Adrenal gland (tissue), 12 donors: ENCODE measurements around the gene TRAPPC12. TPM values are rescaled to one million over a fixed set of nuclear protein-coding genes. Genes with fewer than 3 reads are reported as not detected.
"Not testable (repeated sequence)": the region's sequence is repeated elsewhere in the genome, so short reads cannot be mapped to it uniquely, and the experiment has no call there.

Experiments used
- DNase-seq, 7 donors: peaks; one replicate each; pipeline ENCODE4 v3.0.0-alpha.2; 2019 to 2020
- H3K27ac ChIP-seq, 5 donors: fragments of 200-600 bp; sonication (generic) in 4 of 5; 1 replicate in 3 of 5; 2 replicates in 2 of 5; pipeline versions ENCODE4 v1.5.1 to v1.8.0; 2016 to 2020; ENCODE audit warnings: mild to moderate bottlenecking in 1 of 5
- H3K27me3 ChIP-seq: fragments of 200-600 bp; 2 replicates; pipeline ENCODE4 v1.8.0; 2021
- H3K36me3 ChIP-seq, 2 donors: fragments of 200-600 bp; replicated peaks in 1 of 2; 1 replicate in 1 of 2; 2 replicates in 1 of 2; pipeline versions ENCODE4 v1.5.1 to v1.8.0; 2018 to 2022
- H3K4me1 ChIP-seq, 2 donors: fragments of 200-600 bp; replicated peaks in 1 of 2; 1 replicate in 1 of 2; 2 replicates in 1 of 2; pipeline versions ENCODE4 v1.5.1 to v1.8.0; 2018 to 2021
- H3K4me3 ChIP-seq, 4 donors: fragments of 200-600 bp; sonication (generic) in 3 of 4; one replicate each; pipeline ENCODE4 v1.5.1; 2016 to 2018
- H3K9me3 ChIP-seq, 3 donors: fragments of 200-600 bp; sonication (generic) in 1 of 3; replicated peaks in 1 of 3; 1 replicate in 2 of 3; 2 replicates in 1 of 3; pipeline versions ENCODE4 v1.5.1 to v1.8.0; 2016 to 2021
- POLR2A ChIP-seq, 2 donors: fragments of 450-650 bp; IDR thresholded peaks; one replicate each; pipeline ENCODE4 v1.6.1; 2017; ENCODE audit warnings: antibody characterized with exemption in 2 of 2, mild to moderate bottlenecking in 2 of 2, moderate library complexity in 1 of 2
- WGBS, 4 donors: extraction: QIAGEN DNeasy Blood & Tissue Kit in 2 of 4; methylation state at CpG; one replicate each; pipeline versions ENCODE4 v1.1.5 to v1.1.7; 2013 to 2017; 5-methylcytosine and 5-hydroxymethylcytosine counted together
- intact Hi-C, 2 donors: fragments of 100-400 bp; cut with DNase I; formaldehyde crosslinking; loops; one replicate each; pipeline versions ENCODE4 v1.14.1 to v1.15.0; 2022 to 2023
- polyA plus RNA-seq, 3 donors: library from polyadenylated mRNA; stranded (reverse); fragments of 200-250 nt in 2 of 3; fragments of 350-450 nt in 1 of 3; fragmentation: Illumina TruSeq in 1 of 3; extraction: RNeasy Lipid Tissue Mini Kit (QIAGEN cat#74804) in 1 of 3; gene quantifications; one replicate each; pipeline ENCODE4 v1.2.3, GENCODE V29; 2013 to 2014
- total RNA-seq, 9 donors: library from RNA; depleted of rRNA in 4 of 9; stranded (reverse); fragments of >200 nt in 4 of 9; fragments of 120-200 nt in 1 of 9; fragmentation: NEBNext Ultra II Directional in 1 of 9; extraction: Animal tissue kit (Norgen Biotek cat#: 25700) in 1 of 9; gene quantifications; one replicate each; pipeline versions ENCODE4 v1.1.0 to v1.2.4, GENCODE V29; 2013 to 2023
- TF ChIP-seq, protein P1 (sequence below), 6 experiments: fragments of 450-650 bp in 4 of 6; fragments of 200-600 bp in 2 of 6; sonication (generic) in 1 of 6; IDR thresholded peaks; 1 replicate in 5 of 6; 2 replicates in 1 of 6; pipeline versions ENCODE4 v1.5.1 to v1.8.0; 2016 to 2021; ENCODE audit warnings: antibody characterized with exemption in 6 of 6, mild to moderate bottlenecking in 2 of 6, moderate library complexity in 1 of 6
- donor health status: healthy with polysubstance abuse.
- donor health status: Bipolar disorder and iron deficiency.
- donor health status: DM: yes; HTN: yes; CAD: no.
- donor health status: DM: no; HTN: no; CAD: no.
- donor health status: DM: no; HTN: no; CAD: no.
- donor health status: DM: yes; HTN: yes; CAD: no.

TRAPPC12 gene
- total and polyA plus RNA-seq, 12 donors = 58.3 to 334 (median 99.5) TPM

DNA sequence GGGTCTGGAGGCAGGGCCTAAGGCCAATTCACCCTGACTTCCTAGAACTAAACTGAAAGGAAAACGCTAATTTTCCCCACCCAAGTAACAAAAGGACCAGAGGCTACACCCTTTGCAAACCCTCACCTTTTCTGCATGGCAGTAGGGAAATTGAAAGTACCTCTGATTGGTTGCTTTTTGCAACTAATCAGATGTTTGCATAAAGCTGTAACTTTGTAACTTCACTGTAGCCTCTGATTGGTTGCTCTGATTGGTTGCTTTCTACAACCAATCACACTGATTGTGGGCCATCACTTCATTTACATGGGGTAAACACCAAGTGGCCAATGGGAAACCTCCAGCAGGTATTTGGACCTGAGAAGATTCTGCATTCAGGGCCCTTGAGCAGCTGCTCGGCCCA lies 22.7 kb upstream of the TRAPPC12 start:
- Histone ChIP-seq H3K4me1 (no peaks in the 10 kb centered on the region), H3K27me3 (no peaks in the 10 kb centered on the region), H3K36me3 (no peaks in the 10 kb centered on the region), H3K4me3 (no peak overlapping the region), H3K9me3 (no peaks in the 10 kb centered on the region), H3K27ac (no peak overlapping the region)
- intact Hi-C loops = no loop called here
- TF ChIP-seq, protein P1, sequence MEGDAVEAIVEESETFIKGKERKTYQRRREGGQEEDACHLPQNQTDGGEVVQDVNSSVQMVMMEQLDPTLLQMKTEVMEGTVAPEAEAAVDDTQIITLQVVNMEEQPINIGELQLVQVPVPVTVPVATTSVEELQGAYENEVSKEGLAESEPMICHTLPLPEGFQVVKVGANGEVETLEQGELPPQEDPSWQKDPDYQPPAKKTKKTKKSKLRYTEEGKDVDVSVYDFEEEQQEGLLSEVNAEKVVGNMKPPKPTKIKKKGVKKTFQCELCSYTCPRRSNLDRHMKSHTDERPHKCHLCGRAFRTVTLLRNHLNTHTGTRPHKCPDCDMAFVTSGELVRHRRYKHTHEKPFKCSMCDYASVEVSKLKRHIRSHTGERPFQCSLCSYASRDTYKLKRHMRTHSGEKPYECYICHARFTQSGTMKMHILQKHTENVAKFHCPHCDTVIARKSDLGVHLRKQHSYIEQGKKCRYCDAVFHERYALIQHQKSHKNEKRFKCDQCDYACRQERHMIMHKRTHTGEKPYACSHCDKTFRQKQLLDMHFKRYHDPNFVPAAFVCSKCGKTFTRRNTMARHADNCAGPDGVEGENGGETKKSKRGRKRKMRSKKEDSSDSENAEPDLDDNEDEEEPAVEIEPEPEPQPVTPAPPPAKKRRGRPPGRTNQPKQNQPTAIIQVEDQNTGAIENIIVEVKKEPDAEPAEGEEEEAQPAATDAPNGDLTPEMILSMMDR (IDR thresholded peaks at IDR 0.05) = no peak
- no peak for TF ChIP-seq POLR2A (IDR thresholded peaks at IDR 0.05)
- no peak for DNase-seq
- 73 to 87% (median 81%) methylated on average over 2 of the region's 2 CpGs for WGBS, 4 donors

DNA sequence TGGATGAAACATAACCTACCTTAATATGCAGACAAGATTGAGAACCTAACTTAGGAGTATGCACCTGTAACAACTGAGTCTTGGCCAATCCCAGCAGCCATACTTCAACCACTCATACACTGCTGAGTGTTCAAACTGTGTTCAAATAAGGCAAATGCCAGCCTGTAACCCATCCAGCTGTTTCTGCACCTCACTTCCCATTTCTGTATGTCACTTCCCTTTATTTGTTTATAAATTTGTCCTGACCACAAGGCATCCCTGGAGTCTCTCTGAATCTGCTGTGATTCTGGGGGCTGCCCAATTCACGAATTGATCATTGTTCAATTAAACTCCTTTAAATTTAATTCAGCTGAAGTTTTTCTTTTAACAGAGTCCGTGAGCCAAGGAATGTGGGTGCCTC lies 22.0 kb upstream of the TRAPPC12 start:
- H3K27me3 ChIP-seq, H3K27ac ChIP-seq, H3K9me3 ChIP-seq, H3K4me1 ChIP-seq, intact Hi-C loops, H3K4me3 ChIP-seq, H3K36me3 ChIP-seq, DNase-seq: not testable (repeated sequence)
- WGBS, 4 donors = 81 to 92% (median 86%) methylated on average over 2 of the region's 2 CpGs

DNA sequence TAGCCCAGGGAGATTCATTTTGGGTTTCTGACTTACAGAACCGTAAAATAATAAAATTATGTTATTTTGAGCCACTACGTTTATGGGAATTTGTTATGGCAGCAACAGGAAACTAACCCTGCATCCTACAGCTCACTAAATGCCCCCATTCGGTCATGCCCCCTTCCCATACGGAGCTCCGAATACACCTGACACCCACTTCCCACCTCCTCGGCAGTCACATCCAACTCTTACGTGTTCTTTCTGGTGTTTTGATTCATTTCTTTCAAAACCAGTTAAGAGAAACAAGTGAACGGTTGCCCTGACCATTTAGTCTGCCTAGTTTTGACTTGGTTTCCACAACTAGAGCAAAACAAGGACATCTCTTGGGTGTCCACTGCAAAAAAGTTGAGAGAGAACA lies 21.6 kb upstream of the TRAPPC12 start:
- Histone ChIP-seq H3K27me3 (no peaks in the 10 kb centered on the region), H3K36me3 (no peaks in the 10 kb centered on the region), H3K27ac (no peak overlapping the region), H3K9me3 (no peaks in the 10 kb centered on the region), H3K4me1 (no peaks in the 10 kb centered on the region), H3K4me3 (no peak overlapping the region)
- TF ChIP-seq POLR2A (IDR thresholded peaks at IDR 0.05) = no peak
- TF ChIP-seq, protein P1 (IDR thresholded peaks at IDR 0.05) = no peak
- intact Hi-C loops = no loop called here
- WGBS, 4 donors = 89 to 90% (median 90%) methylated on average over 8 of the region's 8 CpGs
- DNase-seq = no peak

DNA sequence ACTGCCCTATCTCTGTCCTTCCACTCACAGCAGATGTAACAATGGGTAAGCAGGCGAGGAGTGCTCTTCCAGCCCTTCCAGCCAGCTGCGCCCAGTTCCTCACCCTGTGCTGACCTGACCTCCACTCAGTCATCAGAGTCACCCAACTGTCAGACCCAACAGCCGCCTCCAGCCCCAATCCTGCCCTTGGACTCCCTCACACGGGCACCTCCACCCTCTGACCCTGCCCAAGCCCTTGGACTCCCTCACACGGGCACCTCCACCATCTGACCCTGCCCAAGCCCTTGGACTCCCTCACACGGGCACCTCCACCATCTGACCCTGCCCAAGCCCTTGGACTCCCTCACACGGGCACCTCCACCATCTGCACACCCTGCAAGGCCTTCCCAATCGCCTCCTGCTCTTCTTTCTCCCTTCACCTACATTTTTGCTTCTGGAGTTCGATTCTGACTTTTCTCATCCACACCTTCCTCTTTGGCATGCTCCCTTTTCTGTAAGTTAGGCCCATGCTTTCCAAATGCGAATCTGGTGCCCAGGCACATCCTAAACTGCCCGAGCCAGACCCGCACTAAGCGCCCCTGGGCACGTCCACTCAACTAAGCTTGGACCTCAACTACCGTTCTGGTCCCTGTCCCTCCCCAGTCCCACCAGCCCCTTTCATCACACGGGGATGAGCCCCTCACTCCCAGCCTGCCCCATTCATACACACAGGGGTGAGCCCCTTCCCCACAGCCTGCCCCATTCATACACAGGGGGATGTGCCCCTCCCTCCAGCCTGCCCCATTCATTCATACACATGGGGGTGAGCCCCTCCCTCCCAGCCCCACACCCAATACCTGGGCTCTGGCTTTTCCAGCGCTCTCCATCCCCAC lies 17.7 kb upstream of the TRAPPC12 start:
- Histone ChIP-seq H3K4me1 (no peaks in the 10 kb centered on the region), H3K4me3 (no peak overlapping the region), H3K36me3 (no peaks in the 10 kb centered on the region), H3K9me3 (no peaks in the 10 kb centered on the region), H3K27me3 (no peaks in the 10 kb centered on the region), H3K27ac (no peak overlapping the region)
- whole genome bisulfite sequencing, 4 donors = 77 to 91% (median 90%) methylated on average over 17 of the region's 17 CpGs
- DNase-seq = no peak
- intact Hi-C loops = no loop called here
- no peak for TF ChIP-seq POLR2A (IDR thresholded peaks at IDR 0.05)
- TF ChIP-seq, protein P1 (IDR thresholded peaks at IDR 0.05) = no peak

DNA sequence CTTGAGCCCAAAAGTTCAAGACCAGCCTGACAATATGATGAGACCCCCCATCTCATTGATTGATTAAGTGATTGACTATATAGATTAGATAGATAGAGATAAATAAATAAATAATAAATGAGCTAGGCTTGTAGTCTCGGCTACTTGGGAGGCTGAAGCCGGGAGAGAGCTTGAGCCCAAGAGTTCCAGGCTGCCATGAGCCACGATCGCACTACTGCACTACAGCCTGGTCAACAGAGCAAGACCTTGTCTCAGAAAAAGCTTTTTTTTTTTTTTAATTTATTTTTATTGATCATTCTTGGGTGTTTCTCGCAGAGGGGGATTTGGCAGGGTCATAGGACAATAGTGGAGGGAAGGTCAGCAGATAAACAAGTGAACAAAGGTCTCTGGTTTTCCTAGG lies 14.3 kb upstream of the TRAPPC12 start:
- no peak for TF ChIP-seq POLR2A (IDR thresholded peaks at IDR 0.05)
- TF ChIP-seq, protein P1 (IDR thresholded peaks at IDR 0.05) = no peak
- Histone ChIP-seq H3K36me3 (no peaks in the 10 kb centered on the region), H3K27ac (no peak overlapping the region), H3K4me3 (no peak overlapping the region), H3K9me3 (no peaks in the 10 kb centered on the region), H3K4me1 (no peaks in the 10 kb centered on the region), H3K27me3 (no peaks in the 10 kb centered on the region)
- no peak for DNase-seq
- WGBS, 4 donors = 91 to 96% (median 95%) methylated on average over 5 of the region's 5 CpGs
- intact Hi-C loops = no loop called here
